ENCODE measurements around the gene OR2AE1. TPM values are rescaled to one million over a fixed set of nuclear protein-coding genes. Genes with fewer than 3 reads are reported as not detected.

The OR2AE1 gene
- total and polyA plus RNA-seq, 2 of the 13 experiments (the other 11 are each of a cell fraction or from before 2014, with no cell fraction given) = not detected

DNA sequence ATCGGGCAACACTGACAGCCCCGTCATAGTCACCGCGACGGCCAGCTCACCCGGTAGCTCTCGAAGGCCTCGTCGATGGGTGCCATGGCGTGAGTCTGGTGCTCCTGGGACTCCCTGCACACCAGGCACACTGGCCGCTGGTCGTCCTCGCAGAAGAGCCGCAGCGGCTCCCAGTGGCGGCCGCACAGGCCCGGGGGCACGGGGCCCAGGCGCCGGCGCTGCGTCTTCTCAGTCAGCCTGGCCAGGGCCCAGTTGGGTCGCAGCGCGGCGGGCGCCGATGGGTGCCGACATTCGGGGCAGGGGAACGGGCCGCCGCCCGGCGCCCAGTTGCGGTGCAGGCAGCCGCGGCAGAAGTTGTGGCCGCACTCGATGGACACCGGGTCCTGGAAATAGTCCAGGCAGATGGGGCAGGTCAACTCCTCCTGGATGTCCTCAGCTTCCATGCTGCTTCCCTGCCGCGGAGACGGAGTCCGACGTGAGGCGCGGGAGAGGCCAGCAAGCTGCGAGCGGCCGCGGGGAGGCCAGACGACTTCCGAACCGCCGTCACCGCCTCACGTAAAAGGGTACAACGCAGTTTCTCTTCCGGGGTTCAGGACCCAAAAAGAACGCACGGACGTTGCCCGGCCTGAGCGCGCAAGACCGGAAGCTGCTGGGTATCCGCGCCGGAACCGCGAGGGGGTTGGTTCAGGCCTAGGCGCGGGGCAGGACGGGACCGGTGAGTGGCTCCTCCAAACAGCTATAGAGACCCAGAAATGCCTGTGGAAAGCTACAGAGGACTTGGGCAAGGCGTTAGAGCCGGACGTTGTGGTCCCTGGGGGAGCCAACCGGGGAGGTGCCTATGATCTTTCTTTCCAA, 42.4 kb upstream of the OR2AE1 start, which contains the start of gene TRIM4 (continued):
- TF ChIP-seq, protein P1, sequence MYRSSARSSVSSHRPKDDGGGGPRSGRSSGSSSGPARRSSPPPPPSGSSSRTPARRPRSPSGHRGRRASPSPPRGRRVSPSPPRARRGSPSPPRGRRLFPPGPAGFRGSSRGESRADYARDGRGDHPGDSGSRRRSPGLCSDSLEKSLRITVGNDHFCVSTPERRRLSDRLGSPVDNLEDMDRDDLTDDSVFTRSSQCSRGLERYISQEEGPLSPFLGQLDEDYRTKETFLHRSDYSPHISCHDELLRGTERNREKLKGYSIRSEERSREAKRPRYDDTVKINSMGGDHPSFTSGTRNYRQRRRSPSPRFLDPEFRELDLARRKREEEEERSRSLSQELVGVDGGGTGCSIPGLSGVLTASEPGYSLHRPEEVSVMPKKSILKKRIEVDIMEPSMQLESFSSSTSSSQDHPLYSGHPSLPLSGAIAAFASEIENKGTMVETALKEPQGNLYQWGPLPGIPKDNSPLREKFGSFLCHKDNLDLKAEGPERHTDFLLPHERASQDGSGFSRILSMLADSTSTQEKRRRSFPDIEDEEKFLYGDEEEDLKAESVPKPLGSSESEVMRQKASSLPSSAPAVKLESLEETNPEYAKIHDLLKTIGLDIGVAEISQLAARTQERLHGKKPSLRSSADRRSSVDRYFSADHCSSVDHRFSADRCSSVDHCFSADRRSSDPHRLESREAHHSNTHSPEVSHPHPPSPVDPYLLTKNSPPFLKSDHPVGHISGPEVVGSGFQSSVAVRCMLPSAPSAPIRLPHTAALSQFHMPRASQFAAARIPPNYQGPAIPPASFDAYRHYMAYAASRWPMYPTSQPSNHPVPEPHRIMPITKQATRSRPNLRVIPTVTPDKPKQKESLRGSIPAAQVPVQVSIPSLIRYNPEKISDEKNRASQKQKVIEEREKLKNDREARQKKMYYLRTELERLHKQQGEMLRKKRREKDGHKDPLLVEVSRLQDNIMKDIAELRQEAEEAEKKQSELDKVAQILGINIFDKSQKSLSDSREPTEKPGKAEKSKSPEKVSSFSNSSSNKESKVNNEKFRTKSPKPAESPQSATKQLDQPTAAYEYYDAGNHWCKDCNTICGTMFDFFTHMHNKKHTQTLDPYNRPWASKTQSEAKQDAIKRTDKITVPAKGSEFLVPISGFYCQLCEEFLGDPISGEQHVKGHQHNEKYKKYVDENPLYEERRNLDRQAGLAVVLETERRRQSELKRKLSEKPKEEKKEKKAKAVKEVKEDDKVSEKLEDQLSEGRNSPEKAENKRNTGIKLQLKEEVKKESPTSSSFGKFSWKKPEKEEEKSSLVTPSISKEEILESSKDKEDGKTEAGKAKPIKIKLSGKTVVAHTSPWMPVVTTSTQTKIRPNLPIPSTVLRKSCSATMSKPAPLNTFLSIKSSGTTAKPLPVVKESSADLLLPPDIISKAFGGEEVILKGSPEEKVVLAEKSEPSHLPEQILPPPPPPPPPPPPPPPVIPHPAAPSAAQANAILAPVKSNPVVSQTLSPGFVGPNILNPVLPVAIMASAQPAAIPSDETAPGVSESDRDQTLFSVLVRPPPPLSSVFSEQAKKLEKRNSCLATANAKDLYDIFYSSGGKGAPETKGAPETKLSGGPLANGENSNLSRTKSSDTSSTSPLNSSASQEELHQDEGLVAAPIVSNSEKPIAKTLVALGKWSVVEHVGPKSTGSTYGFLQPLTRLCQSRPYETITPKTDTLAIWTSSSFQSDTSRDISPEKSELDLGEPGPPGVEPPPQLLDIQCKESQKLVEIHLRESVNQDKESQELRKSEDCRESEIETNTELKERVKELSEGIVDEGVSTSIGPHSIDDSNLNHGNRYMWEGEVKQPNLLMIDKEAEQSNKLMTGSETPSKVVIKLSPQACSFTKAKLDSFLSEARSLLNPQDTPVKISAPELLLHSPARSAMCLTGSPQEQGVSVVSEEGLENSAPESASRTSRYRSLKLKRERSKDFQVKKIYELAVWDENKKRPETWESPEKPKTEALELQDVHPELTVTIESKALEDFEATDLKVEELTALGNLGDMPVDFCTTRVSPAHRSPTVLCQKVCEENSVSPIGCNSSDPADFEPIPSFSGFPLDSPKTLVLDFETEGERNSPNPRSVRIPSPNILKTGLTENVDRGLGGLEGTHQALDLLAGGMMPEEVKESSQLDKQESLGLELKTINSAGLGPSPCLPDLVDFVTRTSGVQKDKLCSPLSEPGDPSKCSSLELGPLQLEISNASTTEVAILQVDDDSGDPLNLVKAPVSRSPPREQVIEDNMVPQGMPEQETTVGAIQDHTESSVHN (CRISPR knock-in tag; IDR thresholded peaks at IDR 0.05) = no peak
- TF ChIP-seq SPEN (CRISPR knock-in tag; IDR thresholded peaks at IDR 0.05; ENCODE audit: low read depth) (peak; percentile 90; the same call in 1 of the 2 replicates), JUND (CRISPR knock-in tag; IDR thresholded peaks at IDR 0.05) (no peak), ZNF274 (CRISPR knock-in tag; IDR thresholded peaks at IDR 0.05) (0 out of 2 replicates have a peak, but pooled peaks have one; percentile 36), MXD4 (CRISPR knock-in tag; IDR thresholded peaks at IDR 0.05) (peak; percentile 51; the same call in 1 of the 2 replicates), SIN3B (IDR thresholded peaks at IDR 0.05; ENCODE audit: low read length) (peak; percentile 27; the same call in 1 of the 2 replicates), WIZ (CRISPR knock-in tag; IDR thresholded peaks at IDR 0.05) (0 out of 2 replicates have a peak, but pooled peaks have one; percentile 56), KLF15 (CRISPR knock-in tag; IDR thresholded peaks at IDR 0.05; ENCODE audit: borderline replicate concordance) (0 out of 2 replicates have a peak, but pooled peaks have one; percentile 48), LCORL (IDR thresholded peaks at IDR 0.05) (no peak), LCORL (CRISPR knock-in tag; IDR thresholded peaks at IDR 0.05) (peak; percentile 45; the same call in 1 of the 2 replicates), TAF15 (IDR thresholded peaks at IDR 0.05; ENCODE audit: low read depth, low read length, poor library complexity, severe bottlenecking) (no peak), PRDM15 (CRISPR knock-in tag; IDR thresholded peaks at IDR 0.05) (no peak; the same call in 1 of the 2 replicates), ARNT (IDR thresholded peaks at IDR 0.05) (no peak)
- TF ChIP-seq, protein P2, sequence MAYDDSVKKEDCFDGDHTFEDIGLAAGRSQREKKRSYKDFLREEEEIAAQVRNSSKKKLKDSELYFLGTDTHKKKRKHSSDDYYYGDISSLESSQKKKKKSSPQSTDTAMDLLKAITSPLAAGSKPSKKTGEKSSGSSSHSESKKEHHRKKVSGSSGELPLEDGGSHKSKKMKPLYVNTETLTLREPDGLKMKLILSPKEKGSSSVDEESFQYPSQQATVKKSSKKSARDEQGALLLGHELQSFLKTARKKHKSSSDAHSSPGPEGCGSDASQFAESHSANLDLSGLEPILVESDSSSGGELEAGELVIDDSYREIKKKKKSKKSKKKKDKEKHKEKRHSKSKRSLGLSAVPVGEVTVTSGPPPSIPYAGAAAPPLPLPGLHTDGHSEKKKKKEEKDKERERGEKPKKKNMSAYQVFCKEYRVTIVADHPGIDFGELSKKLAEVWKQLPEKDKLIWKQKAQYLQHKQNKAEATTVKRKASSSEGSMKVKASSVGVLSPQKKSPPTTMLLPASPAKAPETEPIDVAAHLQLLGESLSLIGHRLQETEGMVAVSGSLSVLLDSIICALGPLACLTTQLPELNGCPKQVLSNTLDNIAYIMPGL (CRISPR knock-in tag; IDR thresholded peaks at IDR 0.05; ENCODE audit: borderline replicate concordance in 1 of 2, low read depth in 1 of 2) = peak; percentile 83 to 90
